ENCODE results near the gene NRXN2.

DNA sequence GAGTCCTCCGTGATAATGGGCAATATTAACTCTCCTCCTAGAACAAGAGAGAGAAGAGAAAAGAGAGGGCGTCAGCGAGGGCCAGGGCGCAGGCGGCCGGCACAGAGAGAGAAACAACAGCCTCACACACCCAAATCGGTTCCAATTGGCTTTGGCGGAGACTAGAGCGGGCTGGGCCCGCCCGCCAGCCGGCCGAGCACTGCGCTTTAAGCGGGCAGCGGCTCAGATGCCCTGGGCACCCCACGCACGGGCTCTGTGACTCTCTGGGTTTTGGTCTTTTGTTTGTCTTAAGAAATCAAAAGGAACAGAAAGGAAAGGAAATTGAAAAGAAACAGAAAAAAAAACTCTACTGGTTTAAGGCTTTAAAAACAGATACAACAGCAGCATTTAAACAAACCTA is 115.0 kb downstream of the NRXN2 start:
- TF ChIP-seq, protein P1, sequence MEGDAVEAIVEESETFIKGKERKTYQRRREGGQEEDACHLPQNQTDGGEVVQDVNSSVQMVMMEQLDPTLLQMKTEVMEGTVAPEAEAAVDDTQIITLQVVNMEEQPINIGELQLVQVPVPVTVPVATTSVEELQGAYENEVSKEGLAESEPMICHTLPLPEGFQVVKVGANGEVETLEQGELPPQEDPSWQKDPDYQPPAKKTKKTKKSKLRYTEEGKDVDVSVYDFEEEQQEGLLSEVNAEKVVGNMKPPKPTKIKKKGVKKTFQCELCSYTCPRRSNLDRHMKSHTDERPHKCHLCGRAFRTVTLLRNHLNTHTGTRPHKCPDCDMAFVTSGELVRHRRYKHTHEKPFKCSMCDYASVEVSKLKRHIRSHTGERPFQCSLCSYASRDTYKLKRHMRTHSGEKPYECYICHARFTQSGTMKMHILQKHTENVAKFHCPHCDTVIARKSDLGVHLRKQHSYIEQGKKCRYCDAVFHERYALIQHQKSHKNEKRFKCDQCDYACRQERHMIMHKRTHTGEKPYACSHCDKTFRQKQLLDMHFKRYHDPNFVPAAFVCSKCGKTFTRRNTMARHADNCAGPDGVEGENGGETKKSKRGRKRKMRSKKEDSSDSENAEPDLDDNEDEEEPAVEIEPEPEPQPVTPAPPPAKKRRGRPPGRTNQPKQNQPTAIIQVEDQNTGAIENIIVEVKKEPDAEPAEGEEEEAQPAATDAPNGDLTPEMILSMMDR (IDR thresholded peaks at IDR 0.05; ENCODE audit: low read length), result no peak
- TF ChIP-seq EZH2 (IDR thresholded peaks at IDR 0.05; ENCODE audit: borderline replicate concordance, low read length), result no peak
